Measurements from ENCODE around the gene CDK10.

CDK10 gene

GRCh38 chr16:89736554-89736953, 50.1 kb downstream of the CDK10 start:
- DNase-seq (ENCODE audit: low spot score): no peak

DNA sequence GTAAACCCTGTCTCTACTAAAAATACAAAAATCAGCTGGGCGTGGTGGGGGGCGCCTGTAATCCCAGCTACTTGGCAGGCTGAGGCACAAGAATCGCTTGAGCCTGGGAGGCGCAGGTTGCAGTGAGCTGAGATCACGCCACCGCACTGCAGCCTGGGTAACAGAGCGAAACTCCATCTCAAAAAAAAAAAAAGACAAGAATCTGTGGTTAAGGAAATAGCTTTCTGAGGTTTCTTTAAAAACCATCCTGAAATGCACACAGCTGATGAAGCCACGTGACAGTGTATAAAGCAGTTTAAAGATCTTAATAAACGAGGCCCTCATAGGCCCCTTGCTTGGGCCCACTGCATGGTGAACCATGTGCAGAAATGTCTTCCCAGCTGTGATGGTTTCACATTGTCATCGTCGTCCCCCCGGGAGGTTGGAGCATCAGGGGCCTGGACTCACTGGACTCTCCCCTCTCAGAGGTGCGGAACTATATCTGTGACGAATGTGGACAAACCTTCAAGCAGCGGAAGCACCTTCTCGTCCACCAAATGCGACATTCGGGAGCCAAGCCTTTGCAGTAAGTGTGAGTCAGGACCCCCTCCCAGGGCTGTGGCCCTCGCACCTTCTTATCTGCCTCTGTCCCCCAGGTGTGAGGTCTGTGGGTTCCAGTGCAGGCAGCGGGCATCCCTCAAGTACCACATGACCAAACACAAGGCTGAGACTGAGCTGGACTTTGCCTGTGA, 51.0 kb downstream of the CDK10 start:
- DNase-seq (ENCODE audit: low spot score): no peak

DNA sequence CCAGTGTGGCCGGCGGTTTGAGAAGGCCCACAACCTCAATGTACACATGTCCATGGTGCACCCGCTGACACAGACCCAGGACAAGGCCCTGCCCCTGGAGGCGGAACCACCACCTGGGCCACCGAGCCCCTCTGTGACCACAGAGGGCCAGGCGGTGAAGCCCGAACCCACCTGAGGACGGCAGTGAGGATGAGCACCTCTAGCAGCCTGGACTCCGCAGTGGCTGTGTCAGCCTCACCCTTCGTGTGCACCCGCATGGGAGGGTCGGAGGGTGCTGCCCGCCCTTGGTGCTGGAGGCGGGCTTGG, 51.5 kb downstream of the CDK10 start:
- DNase-seq (ENCODE audit: low spot score): no peak

DNA sequence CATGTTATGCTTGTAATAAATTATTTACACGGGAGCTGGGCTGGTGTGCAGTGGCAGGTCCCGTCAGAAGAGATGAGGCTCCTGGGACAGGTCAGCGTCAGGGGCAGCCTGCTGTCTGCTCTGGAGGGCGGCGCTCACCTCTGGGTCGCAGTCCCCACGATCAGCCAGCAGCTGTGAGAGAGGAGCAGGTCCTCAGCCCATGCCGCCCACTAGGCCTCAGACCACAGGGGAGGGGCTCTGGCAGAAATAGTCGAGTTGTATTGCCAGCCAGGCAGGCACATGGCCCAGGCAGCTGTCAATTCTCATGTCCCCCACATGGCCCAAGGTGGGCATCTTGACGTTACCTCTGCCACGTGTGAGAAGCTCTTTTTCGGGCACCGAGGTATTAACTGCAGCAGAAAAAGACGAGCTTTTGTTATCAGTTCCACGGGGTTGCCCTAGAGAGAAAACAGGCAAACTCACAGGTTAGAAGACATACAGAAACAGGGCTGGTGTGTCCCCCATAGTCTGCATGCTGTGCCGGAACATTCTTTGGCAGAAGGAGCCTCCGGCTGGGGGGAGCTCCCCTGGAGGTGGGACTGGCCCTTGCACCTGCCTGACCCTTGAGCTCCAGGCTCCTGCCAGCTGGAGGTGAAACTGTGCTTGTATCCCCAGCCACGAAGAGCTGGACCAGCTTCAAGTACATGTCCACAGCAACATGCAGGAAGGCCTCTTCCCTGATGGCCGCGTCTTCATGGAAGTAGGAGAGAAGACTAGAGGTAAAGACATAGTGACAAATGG, 52.2 kb downstream of the CDK10 start:
- DNase-seq (ENCODE audit: low spot score): no peak

GRCh38 chr16:89739383-89739782, 52.9 kb downstream of the CDK10 start:
- no peak for DNase-seq (ENCODE audit: low spot score)

DNA sequence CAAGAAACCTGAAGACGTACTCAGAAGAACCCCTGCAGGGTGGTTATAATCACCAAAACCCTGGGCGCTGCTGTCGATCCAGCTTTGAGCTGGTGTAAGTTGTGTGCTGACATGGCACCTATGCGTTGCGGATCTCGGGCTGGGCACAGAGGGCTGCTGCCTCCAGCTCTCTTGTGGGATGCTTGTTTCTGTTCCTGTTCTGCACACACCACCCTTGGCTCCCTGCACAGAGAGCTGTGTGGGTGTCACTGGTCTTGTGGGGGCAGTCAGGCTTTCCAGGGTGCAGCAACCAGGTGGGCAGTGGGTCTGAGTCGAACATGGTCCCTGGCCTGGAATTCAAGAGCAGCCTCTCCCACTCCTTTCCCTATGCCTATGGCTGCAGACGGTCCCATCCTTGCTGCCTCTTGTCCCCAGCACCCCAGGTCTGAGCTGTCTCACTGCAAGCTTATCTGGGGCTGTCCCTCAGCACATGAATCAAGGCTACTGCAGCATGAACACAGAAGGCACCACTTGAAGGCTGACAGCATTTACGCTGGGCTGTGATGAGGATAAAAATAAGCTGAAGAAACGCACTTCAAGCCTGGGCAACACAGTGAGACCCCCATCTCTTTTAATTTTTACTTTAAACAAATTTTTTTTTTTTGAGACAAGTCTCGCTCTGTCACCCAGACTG, 55.0 kb downstream of the CDK10 start:
- no peak for DNase-seq (ENCODE audit: low spot score)

DNA sequence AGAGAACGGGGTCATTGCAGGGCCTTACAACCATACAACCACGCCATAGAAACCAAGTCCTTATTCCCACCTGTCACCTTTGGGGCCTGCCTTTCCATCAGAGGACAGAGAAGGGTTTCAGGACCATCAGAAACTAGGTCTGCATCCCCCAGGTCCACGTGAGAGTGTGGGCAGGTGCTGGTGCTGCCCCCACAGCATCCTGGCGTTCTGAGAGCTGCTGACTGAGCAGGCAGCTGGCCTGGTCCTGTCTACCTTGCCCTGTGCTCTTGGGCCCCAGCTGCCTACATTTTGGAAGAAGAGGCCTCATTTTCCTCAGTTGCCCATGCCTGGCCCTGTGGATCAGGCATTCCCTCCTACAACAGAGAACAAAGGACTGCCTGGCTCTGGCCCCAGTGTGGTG, 56.5 kb downstream of the CDK10 start:
- no peak for DNase-seq (ENCODE audit: low spot score)

DNA sequence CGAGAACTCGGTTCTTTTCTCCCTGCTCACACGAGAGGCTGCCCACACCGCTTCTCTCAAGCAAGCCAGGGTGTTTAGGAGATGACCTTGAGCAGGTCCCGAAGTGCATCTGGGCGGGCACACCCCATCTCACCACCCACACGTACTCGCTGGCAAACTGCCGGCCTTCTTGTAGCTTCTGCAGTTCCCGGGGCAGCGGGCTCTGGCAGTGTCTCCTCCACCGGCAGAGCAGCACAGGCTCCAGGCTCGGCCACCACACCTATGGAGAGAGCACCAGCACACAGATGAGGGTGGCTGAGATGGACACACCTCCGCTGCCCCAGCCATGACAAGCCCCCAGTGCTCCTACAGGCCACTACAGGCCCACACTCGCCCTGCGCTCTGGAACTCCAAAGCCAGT, 58.3 kb downstream of the CDK10 start:
- no peak for DNase-seq (ENCODE audit: low spot score)

Measured in NAMALWA (cell line).